SK-N-DZ (cell line): ENCODE data around the gene TM9SF4.

Experiments used
- DNase-seq: peaks from one replicate; pipeline ENCODE4 v3.0.0-alpha.2; 2015; ENCODE audit warnings: low spot score

Gene TM9SF4

GRCh38 chr20:32205843-32206759 lies 96.6 kb downstream of the TM9SF4 start:
- DNase-seq: peak; percentile 78

DNA sequence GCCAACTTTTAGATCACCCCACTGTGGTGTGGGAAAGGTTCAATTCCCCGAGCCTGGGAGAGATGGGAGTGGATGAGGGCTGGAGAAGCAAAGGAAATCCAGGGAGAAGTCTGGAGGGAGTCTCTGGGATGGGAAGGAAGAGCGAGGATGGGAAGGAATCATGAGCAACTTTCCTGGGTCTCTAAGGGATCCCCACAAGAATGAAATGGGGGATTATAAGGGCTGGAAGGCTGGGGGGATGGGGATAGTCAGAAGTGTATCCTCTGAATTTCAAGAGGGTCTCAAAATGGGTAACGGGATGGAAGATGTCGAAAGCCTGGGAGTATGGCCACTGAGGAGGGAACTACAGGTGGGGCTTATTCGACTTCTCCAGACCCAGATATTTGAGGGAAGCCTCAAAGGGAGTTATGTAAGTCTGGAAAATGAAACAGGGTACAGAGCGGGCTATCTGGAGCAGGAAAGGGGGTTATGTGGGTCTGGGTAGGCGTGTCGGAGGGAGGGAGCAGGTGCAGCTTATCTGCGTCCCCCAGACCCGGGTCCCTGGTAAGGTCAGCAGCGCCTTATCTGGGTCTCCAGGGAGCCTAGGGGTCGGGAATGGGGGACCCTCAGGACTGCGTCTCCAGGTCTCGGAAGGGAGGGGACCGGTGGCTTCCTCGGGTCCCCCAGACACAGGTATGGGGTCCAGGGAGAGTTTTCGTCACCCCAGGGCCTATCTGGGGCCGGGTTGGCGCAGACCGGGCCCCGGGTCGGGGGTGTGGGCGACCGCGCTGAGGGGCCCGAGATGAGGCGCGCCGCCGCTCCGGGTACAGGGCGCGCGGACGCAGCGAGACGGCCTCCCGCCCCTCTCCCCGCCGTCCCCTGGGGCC lies 97.5 kb downstream of the TM9SF4 start:
- DNase-seq: peak; percentile 35

- peak; percentile 87 for DNase-seq
Measured at GRCh38 chr20:32207626-32208498, 98.3 kb downstream of the TM9SF4 start, which contains the start of the genes PLAGL2 and POFUT1. Gene PLAGL2, minus strand, starts transcription at chr20:32207743. Its CDS starts 5,565 bp downstream, at chr20:32202178. Gene POFUT1, plus strand, starts transcription at chr20:32207880. Its CDS starts 62 bp downstream, at chr20:32207942.

- DNase-seq: no peak
Measured at GRCh38 chr20:32208499-32209154, 99.1 kb downstream of the TM9SF4 start.

DNA sequence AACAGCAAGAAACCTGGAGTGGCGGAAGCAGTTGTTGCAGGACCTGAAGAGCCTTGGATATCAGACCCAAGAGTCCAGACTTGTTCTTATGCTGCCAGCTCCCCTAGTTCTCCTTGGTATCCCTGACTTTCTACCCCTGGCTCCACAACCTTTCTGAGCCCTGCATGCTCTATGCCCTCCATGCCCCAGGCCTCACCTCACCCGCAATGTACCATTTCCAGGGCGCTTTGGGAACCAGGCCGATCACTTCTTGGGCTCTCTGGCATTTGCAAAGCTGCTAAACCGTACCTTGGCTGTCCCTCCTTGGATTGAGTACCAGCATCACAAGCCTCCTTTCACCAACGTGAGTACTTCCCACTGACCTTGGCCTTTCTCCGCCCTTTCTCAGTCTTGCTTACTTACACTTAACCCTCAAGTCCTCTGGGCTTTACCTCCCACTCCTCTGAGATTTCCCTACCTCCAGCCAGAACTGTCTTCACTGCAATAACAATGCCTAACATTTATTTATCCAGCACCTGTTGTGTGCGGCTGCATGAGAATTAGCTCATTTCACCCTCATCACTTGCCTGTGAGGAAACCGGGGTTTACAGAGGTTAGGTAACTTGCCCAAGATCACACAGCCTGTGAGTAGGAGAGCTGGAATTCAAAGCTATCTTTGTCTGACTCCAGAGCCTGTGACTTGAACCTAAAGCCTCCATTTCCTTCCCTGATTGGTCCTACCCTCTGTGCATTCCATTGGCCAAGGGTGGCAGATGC lies 100.5 kb downstream of the TM9SF4 start:
- no peak for DNase-seq

GRCh38 chr20:32213870-32214269 lies 104.4 kb downstream of the TM9SF4 start:
- no peak for DNase-seq

- no peak for DNase-seq
Measured at GRCh38 chr20:32215147-32215546, 105.6 kb downstream of the TM9SF4 start.

DNA sequence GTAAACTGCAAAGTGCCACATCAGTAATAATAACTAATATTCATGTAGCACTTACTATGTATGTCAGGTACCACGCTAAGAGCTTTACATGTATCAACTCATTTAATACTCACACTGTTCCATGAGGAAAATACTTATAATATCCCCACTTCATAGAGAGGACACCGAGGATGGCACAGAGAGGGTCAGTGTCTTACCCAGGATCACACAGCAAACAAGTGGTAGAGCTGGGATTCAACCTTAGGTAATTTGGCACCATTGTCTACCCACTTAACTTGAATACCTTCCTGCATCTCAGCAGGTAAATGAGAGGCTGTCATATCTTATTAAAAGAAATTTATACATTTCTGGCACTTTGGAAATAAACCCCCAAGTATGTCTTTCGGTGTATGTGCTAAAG lies 106.2 kb downstream of the TM9SF4 start:
- no peak for DNase-seq

GRCh38 chr20:32216179-32217142 lies 106.9 kb downstream of the TM9SF4 start:
- no peak for DNase-seq
